IMR-90 (cell line): ENCODE data around the gene NAPA. TPM values are rescaled to one million over a fixed set of nuclear protein-coding genes. Genes with fewer than 3 reads are reported as not detected.

ENCODE experiments used
- ATAC-seq: fragments of 200-7000 bp; cut with Tn5 transposase; 2 replicates; pipeline ENCODE4 v1.9.1; 2020; ENCODE audit warnings: low read depth, mild to moderate bottlenecking, moderate library complexity
- BruUV-seq: library from RNA; stranded (reverse); fragments of 400-500 nt; replicated peaks from 2 replicates; lab custom pipeline; 2021; lab: Mats Ljungman, UMichigan
- CTCF ChIA-PET: fragments of 300-600 bp; formaldehyde crosslinking; extraction: SDS; loops from one replicate; lab custom pipeline; 2021; ENCODE audit warnings: antibody characterized with exemption; lab: Yijun Ruan, JAX
- POLR2A ChIA-PET: fragments of 300-600 bp; sonication (Branson Sonifier 250); formaldehyde crosslinking; loops from one replicate; lab custom pipeline; 2022; ENCODE audit warnings: antibody characterized with exemption; ENCODE audit not compliant: unreplicated experiment; lab: Charles Lee
- DNase-seq: peaks from one replicate; pipeline ENCODE4 v3.0.0; 2013
- H2AFZ ChIP-seq: replicated peaks from 2 replicates; pipeline ENCODE3; 2013; ENCODE audit warnings: low read length, mild to moderate bottlenecking; ENCODE audit not compliant: poor library complexity
- H2AK5ac ChIP-seq: 2 replicates; pipeline ENCODE4 v1.6.1; 2013; ENCODE audit warnings: low read depth, low read length, inconsistent platforms
- H2AK9ac ChIP-seq: replicated peaks from 2 replicates; pipeline ENCODE3; 2013; ENCODE audit warnings: mild to moderate bottlenecking, low read depth, low read length, moderate library complexity; ENCODE audit not compliant: poor library complexity
- H2BK120ac ChIP-seq: 2 replicates; pipeline ENCODE4 v1.6.1; 2013; ENCODE audit warnings: low read depth, low read length, inconsistent platforms
- H2BK15ac ChIP-seq: 3 replicates; pipeline ENCODE4 v1.6.1; 2013; ENCODE audit warnings: low read depth, low read length, inconsistent platforms
- H2BK20ac ChIP-seq: 2 replicates; pipeline ENCODE4 v1.6.1; 2013; ENCODE audit warnings: low read depth, mild to moderate bottlenecking, inconsistent platforms, low read length, moderate library complexity
- H2BK5ac ChIP-seq: 2 replicates; pipeline ENCODE4 v1.6.1; 2013; ENCODE audit warnings: mild to moderate bottlenecking, low read depth, low read length, inconsistent platforms; ENCODE audit not compliant: poor library complexity, severe bottlenecking
- H3K14ac ChIP-seq: replicated peaks from 2 replicates; pipeline ENCODE4 v1.6.1; 2013; ENCODE audit warnings: low read depth, low read length, inconsistent platforms
- H3K18ac ChIP-seq: 2 replicates; pipeline ENCODE4 v1.6.1; 2013; ENCODE audit warnings: low read depth, low read length, control low read depth
- H3K23ac ChIP-seq: 2 replicates; pipeline ENCODE4 v1.6.1; 2013; ENCODE audit warnings: low read depth, low read length, inconsistent platforms
- H3K27ac ChIP-seq: 2 replicates; pipeline ENCODE4 v1.5.1; 2013; ENCODE audit warnings: mild to moderate bottlenecking, control low read depth, low read length; ENCODE audit not compliant: insufficient read depth
- H3K27me3 ChIP-seq: 2 replicates; pipeline ENCODE4 v1.6.1; 2013; ENCODE audit warnings: low read length; ENCODE audit not compliant: control insufficient read depth, insufficient read depth
- H3K36me3 ChIP-seq: 2 replicates; pipeline ENCODE4 v1.6.1; 2013; ENCODE audit warnings: low read length, mixed read lengths; ENCODE audit not compliant: control insufficient read depth, insufficient read depth
- H3K4ac ChIP-seq: 2 replicates; pipeline ENCODE4 v1.6.1; 2013; ENCODE audit warnings: low read depth, low read length, inconsistent platforms
- H3K4me1 ChIP-seq: 2 replicates; pipeline ENCODE4 v1.6.1; 2013; ENCODE audit warnings: low read length, mixed read lengths; ENCODE audit not compliant: control insufficient read depth, insufficient read depth
- H3K4me2 ChIP-seq: 2 replicates; pipeline ENCODE4 v1.6.1; 2013; ENCODE audit warnings: low read depth, mild to moderate bottlenecking, control low read depth, low read length, moderate library complexity
- H3K4me3 ChIP-seq: 2 replicates; pipeline ENCODE4 v1.5.1; 2013; ENCODE audit warnings: low read depth, mild to moderate bottlenecking, control low read depth, low read length, moderate library complexity; ENCODE audit not compliant: insufficient read depth
- H3K56ac ChIP-seq: 2 replicates; pipeline ENCODE4 v1.6.1; 2013; ENCODE audit warnings: low read length, inconsistent platforms; ENCODE audit not compliant: insufficient read depth; ENCODE audit errors: extremely low read depth
- H3K79me1 ChIP-seq, 2 experiments: 2 replicates each; pipeline ENCODE4 v1.6.1; 2013; ENCODE audit warnings: low read length in 2 of 2, inconsistent platforms in 1 of 2, low read depth in 1 of 2
- H3K9ac ChIP-seq: 2 replicates; pipeline ENCODE4 v1.6.1; 2013; ENCODE audit warnings: low read depth, low read length, control low read depth
- H3K9me1 ChIP-seq: 2 replicates; pipeline ENCODE4 v1.6.1; 2013; ENCODE audit warnings: low read length, inconsistent platforms; ENCODE audit not compliant: insufficient read depth
- H3K9me3 ChIP-seq: 2 replicates; pipeline ENCODE4 v1.6.1; 2013; ENCODE audit warnings: low read length; ENCODE audit not compliant: control insufficient read depth, insufficient read depth
- H4K20me1 ChIP-seq: 2 replicates; pipeline ENCODE4 v1.6.1; 2013; ENCODE audit warnings: low read length, inconsistent platforms; ENCODE audit not compliant: insufficient read depth
- H4K5ac ChIP-seq: 2 replicates; pipeline ENCODE4 v1.6.1; 2013; ENCODE audit warnings: mild to moderate bottlenecking, low read depth, low read length, control low read depth
- H4K8ac ChIP-seq, 2 experiments: 2 replicates each; pipeline ENCODE4 v1.6.1; 2013; ENCODE audit warnings: low read depth in 2 of 2, low read length in 2 of 2, control low read depth in 1 of 2, inconsistent platforms in 1 of 2
- H4K91ac ChIP-seq: 2 replicates; pipeline ENCODE4 v1.6.1; 2013; ENCODE audit warnings: low read depth, low read length, inconsistent platforms; ENCODE audit not compliant: insufficient read depth
- CHD1 ChIP-seq: IDR thresholded peaks from 2 replicates; pipeline ENCODE4 v1.6.1; 2012; ENCODE audit warnings: low read depth, low read length, improper control_type of control experiment
- ELK1 ChIP-seq: fragments of 150-350 bp; IDR thresholded peaks from 2 replicates; pipeline ENCODE4 v1.6.1; 2016; ENCODE audit warnings: low read depth, mild to moderate bottlenecking, low read length, moderate library complexity, borderline replicate concordance
- MAFK ChIP-seq: IDR thresholded peaks from 2 replicates; pipeline ENCODE4 v1.6.1; 2012; ENCODE audit warnings: low read depth, low read length, improper control_type of control experiment
- RAD21 ChIP-seq: IDR thresholded peaks from 2 replicates; pipeline ENCODE4 v1.6.1; 2012; ENCODE audit warnings: low read length, improper control_type of control experiment
- RFX5 ChIP-seq: IDR thresholded peaks from 2 replicates; pipeline ENCODE4 v1.8.0; 2012; ENCODE audit warnings: low read depth, mild to moderate bottlenecking, low read length, moderate library complexity
- SMC3 ChIP-seq: fragments of 150-350 bp; IDR thresholded peaks from 2 replicates; pipeline ENCODE4 v1.6.1; 2016; ENCODE audit warnings: low read depth, mild to moderate bottlenecking, antibody characterized with exemption, low read length, moderate library complexity
- WGBS, 2 experiments: methylation state at CpG; one replicate each; pipeline versions ENCODE4 v1.1.5 to v1.1.7; 2013; ENCODE audit warnings: missing lambda C conversion rate in 2 of 2; ENCODE audit not compliant: insufficient read length in 1 of 2; ENCODE audit errors: extremely low coverage in 2 of 2; 5-methylcytosine and 5-hydroxymethylcytosine counted together
- dilution Hi-C: fragments of 300-500 bp; cut with HindIII; formaldehyde crosslinking; loops from one replicate; pipeline ENCODE4 v1.14.3; 2018; ENCODE audit warnings: low sequenced_read_pairs; ENCODE audit not compliant: unreplicated experiment
- in situ Hi-C: fragments of 300-500 bp; cut with MboI; formaldehyde crosslinking; loops from 3 replicates; pipeline ENCODE4 v1.14.3; 2019; ENCODE audit warnings: low sequenced_read_pairs, inconsistent platforms, mixed read lengths
- intact Hi-C: fragments of 100-400 bp; cut with micrococcal nuclease; formaldehyde crosslinking; loops from 2 replicates; pipeline ENCODE4 v1.10.0; 2022
- polyA plus RNA-seq, 3 experiments: library from polyadenylated mRNA; depleted of rRNA; stranded (reverse); fragments of >200 nt; gene quantifications; 2 replicates each; pipeline ENCODE4 v1.2.3, GENCODE V29; 2012; ENCODE audit warnings: low replicate concordance in 1 of 3
- total RNA-seq: library from RNA; depleted of rRNA; stranded (reverse); fragments of >200 nt; gene quantifications from 2 replicates; pipeline ENCODE4 v1.2.3, GENCODE V29; 2012

The NAPA gene
- total and polyA plus RNA-seq, 2 of the 4 experiments (the other 2 are of a cell fraction) = 76.4 to 126 TPM

- no peak overlapping the region for H3K14ac ChIP-seq
- H3K79me1 ChIP-seq = no peaks in the 10 kb centered on the region
- H2BK20ac ChIP-seq = no peak overlapping the region
- BruUV-seq = no TSS peak
- H2BK15ac ChIP-seq = no peak overlapping the region
- TF ChIP-seq RFX5 (no peak), SMC3 (no peak), ELK1 (no peak), MAFK (no peak), CHD1 (no peak), RAD21 (no peak)
- no peak overlapping the region for H2AK9ac ChIP-seq
- H3K4ac ChIP-seq = no peak overlapping the region
- ChIA-PET CTCF (no interaction called here), POLR2A (no interaction called here)
- no peak overlapping the region for H4K91ac ChIP-seq
- H3K56ac ChIP-seq = no peak overlapping the region
- no peak overlapping the region for H2AFZ ChIP-seq
- no peaks in the 10 kb centered on the region for H3K4me1 ChIP-seq
- no peak overlapping the region for H2BK120ac ChIP-seq
- no CpG with 5 or more reads among the region's 12 CpGs for WGBS, 2 experiments
- H3K4me3 ChIP-seq = no peak overlapping the region
- DNase-seq = no peak
- dilution Hi-C loops (no loop called here), in situ Hi-C loops (no loop called here), intact Hi-C loops (no loop called here)
- no peak for ATAC-seq
- H2AK5ac ChIP-seq = no peak overlapping the region
- H3K4me2 ChIP-seq = no peak overlapping the region
- H3K27me3 ChIP-seq = peaks cover 59% of the 10 kb centered on the region
- H3K9ac ChIP-seq = no peak overlapping the region
- H3K9me3 ChIP-seq = peaks cover 5% of the 10 kb centered on the region; the same call in 1 of the 2 replicates
- H4K20me1 ChIP-seq = no peaks in the 10 kb centered on the region; the same call in 1 of the 2 replicates
- no peak overlapping the region for H3K27ac ChIP-seq
- H2BK5ac ChIP-seq = no peak overlapping the region
- no peaks in the 10 kb centered on the region for H3K9me1 ChIP-seq
- H3K23ac ChIP-seq = no peak overlapping the region
- H3K36me3 ChIP-seq = no peaks in the 10 kb centered on the region
- no peak overlapping the region for H3K18ac ChIP-seq
- no peak overlapping the region for H4K5ac ChIP-seq
- H4K8ac ChIP-seq = no peak overlapping the region
Observed at GRCh38 chr19:47469719-47470118, 45.1 kb downstream of the NAPA start.
